Fibroblast of the aortic adventitia (primary cell): Measurements from ENCODE around the gene TRAF3. TPM values are rescaled to one million over a fixed set of nuclear protein-coding genes. Genes with fewer than 3 reads are reported as not detected.
A peak's percentile ranks its signal among the peaks of the same experiment; 100 is the strongest.

Experiments used
- DNase-seq: peaks from one replicate; pipeline ENCODE4 v3.0.0-alpha.2; 2010; ENCODE audit warnings: low read depth
- H3K4me3 ChIP-seq: 2 replicates; pipeline ENCODE4 v1.5.1; 2011; ENCODE audit warnings: low read depth, mild to moderate bottlenecking, control low read depth, low read length, moderate library complexity
- CTCF ChIP-seq: IDR thresholded peaks from 2 replicates; pipeline ENCODE4 v1.5.1; 2011; ENCODE audit warnings: mild to moderate bottlenecking, low read length, control low read depth, inconsistent platforms; ENCODE audit not compliant: insufficient read depth
- total RNA-seq: library from RNA; depleted of rRNA; stranded (reverse); fragments of >200 nt; gene quantifications from 2 replicates; pipeline ENCODE4 v1.2.3, GENCODE V29; 2012; ENCODE audit warnings: low replicate concordance

Gene TRAF3
- total RNA-seq, 1 donor: 19.3 TPM

GRCh38 chr14:102770147-102771123, 6.8 kb upstream of the TRAF3 start:
- DNase-seq: no peak
- H3K4me3 ChIP-seq: no peak overlapping the region
- TF ChIP-seq CTCF: no peak

- no peak for DNase-seq
- H3K4me3 ChIP-seq: no peak overlapping the region
- TF ChIP-seq CTCF: no peak
Observed at GRCh38 chr14:102771144-102771543, 6.1 kb upstream of the TRAF3 start.

GRCh38 chr14:102772781-102773570, 4.3 kb upstream of the TRAF3 start:
- DNase-seq: no peak
- TF ChIP-seq CTCF: no peak
- H3K4me3 ChIP-seq: no peak overlapping the region

GRCh38 chr14:102774391-102775153, 2.7 kb upstream of the TRAF3 start:
- no peak overlapping the region for H3K4me3 ChIP-seq
- DNase-seq: peak; percentile 83
- TF ChIP-seq CTCF: peak; percentile 94

- DNase-seq: peak; percentile 73
- no peak for TF ChIP-seq CTCF
- H3K4me3 ChIP-seq: no peak overlapping the region
Observed at GRCh38 chr14:102775855-102776760, 1.1 kb upstream of the TRAF3 start.
